Activated T-helper 2 cell treated with anti-CD3 and anti-CD28 coated beads, Interferon-gamma antibody, Interleukin-2, Interleukin-4, amounts not matched to agents 10 μg/mL and 5 μg/mL and 100 μg/mL, durations not matched to agents 14 hours and 24 hours and 36 hours (primary cell): ENCODE results near the gene ASPG. TPM values are rescaled to one million over a fixed set of nuclear protein-coding genes. Genes with fewer than 3 reads are reported as not detected.

Experiments used
- DNase-seq: peaks from one replicate; pipeline ENCODE4 v3.0.0; 2021; ENCODE audit warnings: low spot score
- H3K27ac Mint-ChIP-seq: one replicate; pipeline ENCODE4 v1.8.0; 2021; ENCODE audit warnings: mixed read lengths
- H3K27me3 Mint-ChIP-seq: one replicate; pipeline ENCODE4 v1.8.0; 2021; ENCODE audit warnings: low read depth, mixed read lengths
- H3K36me3 Mint-ChIP-seq: one replicate; pipeline ENCODE4 v1.8.0; 2021; ENCODE audit warnings: low read depth, mixed read lengths
- H3K4me1 Mint-ChIP-seq: one replicate; pipeline ENCODE4 v1.8.0; 2021; ENCODE audit warnings: low read depth, mixed read lengths
- H3K4me3 Mint-ChIP-seq: one replicate; pipeline ENCODE4 v1.8.0; 2021; ENCODE audit warnings: low read depth, mild to moderate bottlenecking, moderate library complexity, mixed read lengths
- H3K9me3 Mint-ChIP-seq: one replicate; pipeline ENCODE4 v1.8.0; 2021; ENCODE audit warnings: mixed read lengths
- intact Hi-C: fragments of 100-400 bp; cut with micrococcal nuclease; formaldehyde crosslinking; loops from one replicate; pipeline ENCODE4 v1.15.1; 2023
- total RNA-seq: library from RNA; stranded (reverse); gene quantifications from 2 replicates; pipeline ENCODE4 v1.2.3, GENCODE V29; 2022

The ASPG gene
- total RNA-seq, 1 donor from 2014 or later, result not detected

GRCh38 chr14:104100171-104101085, 14.9 kb downstream of the ASPG start:
- Mint-ChIP-seq H3K4me1 (no peaks in the 10 kb centered on the region), H3K27ac (no peak overlapping the region), H3K9me3 (no peaks in the 10 kb centered on the region), H3K4me3 (no peak overlapping the region), H3K36me3 (no peaks in the 10 kb centered on the region), H3K27me3 (no peaks in the 10 kb centered on the region)
- no peak for DNase-seq
- intact Hi-C loops, result no loop called here

DNA sequence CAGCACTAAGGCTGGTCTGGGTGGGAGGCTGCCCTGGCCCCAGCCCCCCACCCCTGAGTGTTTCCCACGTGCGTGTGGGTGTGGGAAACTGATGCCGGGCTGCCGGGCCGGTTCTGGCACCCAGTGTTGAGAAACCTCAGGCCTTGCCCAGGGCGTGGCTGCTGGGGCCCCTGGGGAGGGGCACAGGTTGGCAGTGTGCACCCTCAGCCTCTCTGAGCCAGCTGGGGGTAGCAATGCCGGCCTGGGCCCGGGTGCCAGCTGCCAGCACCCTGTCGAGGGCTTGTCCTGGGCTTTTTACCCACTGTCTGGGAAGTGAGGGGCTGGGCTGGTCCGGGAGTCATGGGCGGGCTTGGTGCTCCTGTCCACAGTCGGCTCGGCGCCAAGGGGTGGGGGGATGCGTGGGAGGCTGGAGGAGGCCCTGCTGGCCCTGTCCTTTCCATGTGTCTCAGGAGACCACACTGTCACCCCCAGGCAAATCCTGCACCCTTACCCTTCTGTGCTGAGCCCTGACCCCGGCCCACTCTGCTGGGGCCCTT, 15.7 kb downstream of the ASPG start:
- Mint-ChIP-seq H3K4me1 (no peaks in the 10 kb centered on the region), H3K4me3 (no peak overlapping the region), H3K9me3 (no peaks in the 10 kb centered on the region), H3K27me3 (no peaks in the 10 kb centered on the region), H3K36me3 (no peaks in the 10 kb centered on the region), H3K27ac (no peak overlapping the region)
- intact Hi-C loops, result no loop called here
- no peak for DNase-seq

DNA sequence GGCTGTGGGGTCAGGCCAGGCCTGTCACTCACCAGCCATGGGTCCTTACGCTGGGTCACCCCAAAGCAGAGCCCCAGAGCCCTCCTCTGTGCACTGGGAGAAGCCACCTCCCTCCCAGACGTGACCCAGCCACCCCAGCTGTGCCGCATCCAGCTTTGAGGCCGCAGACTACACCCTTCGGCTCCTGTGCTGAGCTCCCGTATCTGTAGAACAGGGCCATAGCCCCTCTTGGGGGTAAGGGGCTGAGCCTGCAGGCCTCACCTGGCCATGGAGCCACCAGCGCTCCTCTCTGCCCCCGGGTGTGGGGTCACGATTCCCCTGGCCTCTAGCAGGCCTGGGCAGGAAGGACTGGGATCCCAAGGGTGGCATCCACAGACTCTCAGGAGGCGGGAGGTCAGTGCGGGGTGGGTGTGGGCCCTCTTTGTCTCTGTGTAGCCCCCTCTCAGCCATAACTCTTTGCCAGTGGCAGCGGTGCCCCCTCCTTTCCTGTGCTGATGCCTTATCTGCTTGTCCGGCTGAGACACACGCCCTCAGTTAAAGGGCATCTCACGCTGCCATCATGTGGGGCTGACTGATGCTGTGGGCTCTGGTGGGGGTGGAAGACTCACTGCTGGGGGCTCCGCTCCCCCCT, 16.3 kb downstream of the ASPG start:
- Mint-ChIP-seq H3K36me3 (no peaks in the 10 kb centered on the region), H3K9me3 (no peaks in the 10 kb centered on the region), H3K27ac (no peak overlapping the region), H3K4me3 (no peak overlapping the region), H3K27me3 (no peaks in the 10 kb centered on the region), H3K4me1 (no peaks in the 10 kb centered on the region)
- intact Hi-C loops, result no loop called here
- DNase-seq, result no peak

DNA sequence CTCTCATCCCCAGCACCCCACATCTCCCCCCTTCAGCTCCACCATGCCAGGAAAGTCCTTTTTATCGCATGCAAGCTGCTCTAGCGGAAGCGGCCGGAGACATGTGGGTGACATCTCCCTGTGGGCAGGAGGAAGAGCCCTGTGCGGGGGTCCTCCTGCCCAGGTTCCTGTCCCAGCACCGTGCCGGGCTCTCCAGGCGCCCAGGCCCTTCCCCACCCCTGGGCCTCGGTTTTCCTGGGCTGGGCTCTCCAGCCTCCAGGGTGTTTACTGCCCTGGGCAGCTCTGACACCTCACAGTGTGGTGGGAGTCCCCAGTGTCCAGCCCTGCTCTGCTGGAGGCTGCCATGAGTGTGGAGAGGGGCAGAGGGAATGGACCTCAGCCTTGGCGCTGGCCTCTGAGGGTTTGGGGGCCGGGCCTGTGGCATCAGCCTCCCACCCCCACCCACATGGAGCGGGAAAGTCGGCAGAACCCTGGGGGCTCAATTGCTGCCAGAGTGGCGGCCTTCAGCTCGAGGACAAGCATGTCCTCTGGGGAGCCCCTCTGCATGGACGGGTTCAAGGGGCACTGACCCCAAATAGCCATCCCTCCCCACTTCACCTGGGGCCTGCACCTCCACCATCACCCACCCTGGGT, 16.9 kb downstream of the ASPG start:
- H3K36me3 Mint-ChIP-seq, result no peaks in the 10 kb centered on the region
- DNase-seq, result no peak
- no peak overlapping the region for H3K27ac Mint-ChIP-seq
- H3K4me3 Mint-ChIP-seq, result no peak overlapping the region
- no peaks in the 10 kb centered on the region for H3K27me3 Mint-ChIP-seq
- intact Hi-C loops, result no loop called here
- no peaks in the 10 kb centered on the region for H3K4me1 Mint-ChIP-seq
- H3K9me3 Mint-ChIP-seq, result no peaks in the 10 kb centered on the region

DNA sequence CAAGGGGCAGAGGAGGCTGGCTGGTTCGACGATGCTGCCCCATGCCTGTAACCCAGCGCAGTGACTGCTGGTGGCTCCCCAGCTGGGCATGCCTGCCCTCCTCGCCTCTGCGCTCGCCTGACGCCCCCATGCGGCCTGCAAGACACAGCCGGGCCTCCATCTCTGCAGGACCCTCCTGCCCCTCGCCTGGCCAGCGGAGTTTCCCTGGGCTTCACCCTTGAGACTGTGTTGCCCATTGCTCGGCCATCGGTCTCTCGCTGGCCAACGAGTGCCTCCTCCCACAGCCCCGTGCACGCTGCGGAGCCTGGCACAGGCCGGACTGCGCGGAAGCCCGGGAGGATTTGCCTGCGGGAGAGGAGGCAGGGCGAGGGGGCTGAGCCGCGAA, 17.6 kb downstream of the ASPG start:
- no peaks in the 10 kb centered on the region for H3K4me1 Mint-ChIP-seq
- no peak overlapping the region for H3K27ac Mint-ChIP-seq
- intact Hi-C loops, result no loop called here
- H3K4me3 Mint-ChIP-seq, result no peak overlapping the region
- H3K9me3 Mint-ChIP-seq, result no peaks in the 10 kb centered on the region
- no peak for DNase-seq
- no peaks in the 10 kb centered on the region for H3K36me3 Mint-ChIP-seq
- H3K27me3 Mint-ChIP-seq, result no peaks in the 10 kb centered on the region

DNA sequence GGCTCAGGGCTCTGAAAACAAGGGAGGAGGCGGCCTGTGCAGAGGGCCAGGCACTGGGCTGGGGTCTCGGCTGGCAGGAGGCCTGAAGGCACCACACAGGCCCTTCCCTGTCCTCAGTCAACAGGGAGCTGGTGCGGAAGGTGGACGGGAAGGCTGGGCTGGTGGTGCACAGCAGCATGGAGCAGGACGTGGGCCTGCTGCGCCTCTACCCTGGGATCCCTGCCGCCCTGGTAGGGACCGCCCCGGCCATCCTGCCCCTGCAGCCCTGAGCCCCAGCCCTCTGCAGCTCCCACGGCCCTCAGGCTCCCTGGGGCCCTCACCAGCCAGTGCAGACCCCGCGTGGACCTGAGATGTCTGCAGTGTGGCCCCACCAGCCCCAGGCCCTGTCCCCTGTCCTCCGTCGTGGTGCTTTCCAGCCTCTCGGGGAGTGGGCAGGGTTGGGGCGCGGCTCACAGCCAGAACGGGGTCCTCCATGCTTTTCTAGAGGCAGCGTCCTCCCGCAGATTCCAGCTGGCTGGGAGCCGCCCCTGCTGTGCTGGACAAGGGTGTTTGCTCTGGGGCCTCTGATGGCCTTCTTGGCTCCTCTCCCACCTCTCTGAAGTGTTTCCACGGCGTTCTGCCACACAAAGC, 18.1 kb downstream of the ASPG start:
- no peaks in the 10 kb centered on the region for H3K4me1 Mint-ChIP-seq
- no peak overlapping the region for H3K4me3 Mint-ChIP-seq
- no peaks in the 10 kb centered on the region for H3K27me3 Mint-ChIP-seq
- DNase-seq, result no peak
- H3K36me3 Mint-ChIP-seq, result no peaks in the 10 kb centered on the region
- no peaks in the 10 kb centered on the region for H3K9me3 Mint-ChIP-seq
- no peak overlapping the region for H3K27ac Mint-ChIP-seq
- intact Hi-C loops, result no loop called here

GRCh38 chr14:104104076-104104901, 18.8 kb downstream of the ASPG start:
- H3K4me3 Mint-ChIP-seq, result no peak overlapping the region
- no peaks in the 10 kb centered on the region for H3K9me3 Mint-ChIP-seq
- H3K27me3 Mint-ChIP-seq, result no peaks in the 10 kb centered on the region
- intact Hi-C loops, result no loop called here
- H3K4me1 Mint-ChIP-seq, result no peaks in the 10 kb centered on the region
- no peak overlapping the region for H3K27ac Mint-ChIP-seq
- no peaks in the 10 kb centered on the region for H3K36me3 Mint-ChIP-seq
- DNase-seq, result no peak

DNA sequence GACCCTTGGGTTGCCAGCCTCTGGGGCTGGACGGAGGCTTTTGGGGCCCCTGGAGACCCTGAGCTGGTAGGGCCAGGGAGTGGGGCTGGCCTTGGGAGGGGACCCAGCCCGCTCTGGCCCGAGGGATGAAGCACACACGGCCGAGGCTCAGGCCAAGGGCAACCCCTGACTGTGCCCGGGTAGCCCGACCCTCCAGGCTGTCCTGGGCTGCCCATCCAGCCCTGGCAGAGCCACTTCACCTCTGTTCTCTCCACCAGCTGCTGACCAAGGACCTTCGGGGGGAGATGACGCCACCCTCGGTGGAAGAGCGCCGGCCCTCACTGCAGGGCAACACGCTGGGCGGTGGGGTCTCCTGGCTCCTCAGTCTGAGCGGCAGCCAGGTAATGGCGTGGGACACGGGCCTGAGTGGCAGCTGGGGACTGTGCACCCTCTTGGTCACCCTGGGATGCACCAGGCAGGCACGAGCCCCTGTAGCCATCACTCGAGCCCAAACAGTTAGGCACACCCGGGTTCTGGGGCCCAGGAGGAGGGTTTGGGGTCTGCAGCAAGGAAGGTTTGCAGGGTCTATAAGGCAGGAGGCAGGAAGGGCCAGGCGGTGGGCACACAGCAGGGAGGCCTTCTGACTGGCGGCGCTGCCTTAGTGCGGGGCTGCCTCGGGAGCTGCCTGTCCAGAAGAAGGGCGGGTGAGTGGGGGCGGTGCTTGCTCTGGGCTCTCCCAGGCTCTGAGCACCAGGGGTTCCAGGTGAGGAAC, 19.7 kb downstream of the ASPG start:
- no peaks in the 10 kb centered on the region for H3K4me1 Mint-ChIP-seq
- no peaks in the 10 kb centered on the region for H3K9me3 Mint-ChIP-seq
- intact Hi-C loops, result no loop called here
- H3K27me3 Mint-ChIP-seq, result no peaks in the 10 kb centered on the region
- H3K4me3 Mint-ChIP-seq, result no peak overlapping the region
- H3K27ac Mint-ChIP-seq, result no peak overlapping the region
- H3K36me3 Mint-ChIP-seq, result no peaks in the 10 kb centered on the region
- no peak for DNase-seq

GRCh38 chr14:104105822-104106470, 20.4 kb downstream of the ASPG start:
- Mint-ChIP-seq H3K4me3 (no peak overlapping the region), H3K4me1 (no peaks in the 10 kb centered on the region), H3K27me3 (no peaks in the 10 kb centered on the region), H3K27ac (no peak overlapping the region), H3K36me3 (no peaks in the 10 kb centered on the region), H3K9me3 (no peaks in the 10 kb centered on the region)
- no peak for DNase-seq
- intact Hi-C loops, result no loop called here

GRCh38 chr14:104106471-104106991, 21.0 kb downstream of the ASPG start:
- no peaks in the 10 kb centered on the region for H3K36me3 Mint-ChIP-seq
- H3K9me3 Mint-ChIP-seq, result no peaks in the 10 kb centered on the region
- no peak overlapping the region for H3K27ac Mint-ChIP-seq
- no peak overlapping the region for H3K4me3 Mint-ChIP-seq
- H3K4me1 Mint-ChIP-seq, result no peaks in the 10 kb centered on the region
- no peaks in the 10 kb centered on the region for H3K27me3 Mint-ChIP-seq
- intact Hi-C loops, result no loop called here
- no peak for DNase-seq

GRCh38 chr14:104107101-104107581, 21.6 kb downstream of the ASPG start:
- Mint-ChIP-seq H3K9me3 (no peaks in the 10 kb centered on the region), H3K27ac (no peak overlapping the region), H3K4me1 (no peaks in the 10 kb centered on the region), H3K4me3 (no peak overlapping the region), H3K36me3 (no peaks in the 10 kb centered on the region), H3K27me3 (no peaks in the 10 kb centered on the region)
- DNase-seq, result no peak
- intact Hi-C loops, result no loop called here
